Lower leg skin (tissue), 4 donors: ENCODE measurements around the gene TRAPPC6A. TPM values are rescaled to one million over a fixed set of nuclear protein-coding genes. Genes with fewer than 3 reads are reported as not detected.

Experiments
- DNase-seq, 2 donors: peaks; one replicate each; pipeline ENCODE4 v3.0.0-alpha.2; 2019; ENCODE audit warnings: low spot score in 2 of 2
- H3K4me3 ChIP-seq: fragments of 200-600 bp; sonication (generic); 2 replicates; pipeline ENCODE4 v1.5.1; 2017; ENCODE audit warnings: mild to moderate bottlenecking, low read depth; ENCODE audit not compliant: poor library complexity, severe bottlenecking
- POLR2A ChIP-seq, 2 donors: fragments of 450-650 bp; IDR thresholded peaks; one replicate each; pipeline ENCODE4 v1.6.1; 2016 to 2017; ENCODE audit warnings: antibody characterized with exemption in 2 of 2, mild to moderate bottlenecking in 1 of 2, moderate library complexity in 1 of 2
- WGBS, 2 donors: methylation state at CpG; one replicate each; pipeline ENCODE4 v1.1.5; 2018; 5-methylcytosine and 5-hydroxymethylcytosine counted together
- intact Hi-C: fragments of 100-400 bp; cut with DNase I; formaldehyde crosslinking; loops from one replicate; pipeline ENCODE4 v1.15.0; 2023; ENCODE audit warnings: low total_unique reads
- total RNA-seq, 4 donors: library from RNA; depleted of rRNA; stranded (reverse); fragments of >200 nt; gene quantifications; one replicate each; pipeline ENCODE4 v1.1.0, GENCODE V29; 2016
- TF ChIP-seq, protein P1 (sequence below), 3 donors: fragments of 450-650 bp; IDR thresholded peaks; one replicate each; pipeline ENCODE4 v1.5.1; 2016; ENCODE audit warnings: antibody characterized with exemption in 3 of 3, mild to moderate bottlenecking in 3 of 3, moderate library complexity in 2 of 3

Gene TRAPPC6A
- total RNA-seq, 4 donors from 2014 or later: 36.0 to 52.3 (median 47.9) TPM

DNA sequence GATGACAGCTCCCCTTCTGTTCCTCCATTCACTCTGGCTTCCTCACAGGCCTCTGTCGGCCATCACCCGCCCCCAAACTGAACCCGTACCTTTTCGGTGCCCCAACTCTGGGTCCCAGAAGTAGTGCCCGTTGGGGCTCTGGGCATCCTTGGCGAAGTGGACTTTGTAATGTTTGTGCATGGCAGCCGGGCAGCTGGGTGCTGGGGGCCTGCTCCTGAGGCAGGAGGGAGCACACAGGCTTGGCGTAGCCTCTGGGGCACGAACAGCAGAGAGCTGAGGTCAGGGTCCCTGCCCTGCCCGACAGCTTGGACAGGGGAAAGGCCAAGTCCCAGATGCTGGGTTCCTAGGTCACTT, 18.1 kb downstream of the TRAPPC6A start:
- TF ChIP-seq, protein P1, sequence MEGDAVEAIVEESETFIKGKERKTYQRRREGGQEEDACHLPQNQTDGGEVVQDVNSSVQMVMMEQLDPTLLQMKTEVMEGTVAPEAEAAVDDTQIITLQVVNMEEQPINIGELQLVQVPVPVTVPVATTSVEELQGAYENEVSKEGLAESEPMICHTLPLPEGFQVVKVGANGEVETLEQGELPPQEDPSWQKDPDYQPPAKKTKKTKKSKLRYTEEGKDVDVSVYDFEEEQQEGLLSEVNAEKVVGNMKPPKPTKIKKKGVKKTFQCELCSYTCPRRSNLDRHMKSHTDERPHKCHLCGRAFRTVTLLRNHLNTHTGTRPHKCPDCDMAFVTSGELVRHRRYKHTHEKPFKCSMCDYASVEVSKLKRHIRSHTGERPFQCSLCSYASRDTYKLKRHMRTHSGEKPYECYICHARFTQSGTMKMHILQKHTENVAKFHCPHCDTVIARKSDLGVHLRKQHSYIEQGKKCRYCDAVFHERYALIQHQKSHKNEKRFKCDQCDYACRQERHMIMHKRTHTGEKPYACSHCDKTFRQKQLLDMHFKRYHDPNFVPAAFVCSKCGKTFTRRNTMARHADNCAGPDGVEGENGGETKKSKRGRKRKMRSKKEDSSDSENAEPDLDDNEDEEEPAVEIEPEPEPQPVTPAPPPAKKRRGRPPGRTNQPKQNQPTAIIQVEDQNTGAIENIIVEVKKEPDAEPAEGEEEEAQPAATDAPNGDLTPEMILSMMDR (IDR thresholded peaks at IDR 0.05): no peak
- no peak for TF ChIP-seq POLR2A (IDR thresholded peaks at IDR 0.05)
- 80 to 82% methylated on average over 10 of the region's 10 CpGs for WGBS, 2 donors
- no peak for DNase-seq
- intact Hi-C loops: no loop called here
- H3K4me3 ChIP-seq: no peak overlapping the region

GRCh38 chr19:45159210-45159970, 18.6 kb downstream of the TRAPPC6A start:
- WGBS, 2 donors: 79 to 82% methylated on average over 9 to 11 of the region's 12 CpGs
- no peak for DNase-seq
- TF ChIP-seq POLR2A (IDR thresholded peaks at IDR 0.05): no peak
- TF ChIP-seq, protein P1 (IDR thresholded peaks at IDR 0.05): no peak
- intact Hi-C loops: no loop called here
- no peak overlapping the region for H3K4me3 ChIP-seq

DNA sequence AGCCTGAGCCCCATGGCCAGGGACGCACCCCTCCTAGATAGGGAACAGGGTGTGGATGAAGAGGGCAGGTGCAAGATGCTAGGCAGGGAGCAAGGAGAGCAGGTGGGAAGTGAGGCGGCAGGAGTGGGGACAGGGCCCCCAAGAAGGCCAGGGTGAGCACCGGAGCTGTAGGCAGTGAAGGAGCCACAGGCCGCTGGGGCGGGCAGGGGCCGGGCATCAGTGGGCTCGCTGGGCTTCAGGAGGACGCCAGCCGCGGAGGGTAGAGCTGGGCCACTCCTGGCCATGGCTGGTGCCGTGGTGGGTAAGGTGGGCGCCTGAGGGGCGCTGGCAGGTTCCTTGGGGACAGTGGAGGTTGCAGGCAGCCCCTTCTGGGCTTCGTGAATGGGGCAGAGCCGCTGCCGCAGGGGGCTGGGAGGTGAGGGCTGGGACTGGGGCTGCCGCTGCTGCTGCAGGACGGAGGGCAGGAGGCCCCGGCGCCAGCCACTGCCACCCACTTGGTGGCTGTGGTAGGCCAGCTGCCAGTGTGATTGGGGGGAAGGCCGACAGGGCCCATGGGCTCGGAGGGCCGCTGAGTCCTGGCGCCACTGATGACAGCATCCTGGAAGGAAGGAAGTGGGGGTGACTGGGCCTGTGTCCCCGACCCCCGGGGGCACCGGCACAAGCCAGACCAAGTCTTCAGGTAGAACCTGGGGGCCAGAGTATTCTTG, 19.4 kb downstream of the TRAPPC6A start:
- intact Hi-C loops: no loop called here

DNA sequence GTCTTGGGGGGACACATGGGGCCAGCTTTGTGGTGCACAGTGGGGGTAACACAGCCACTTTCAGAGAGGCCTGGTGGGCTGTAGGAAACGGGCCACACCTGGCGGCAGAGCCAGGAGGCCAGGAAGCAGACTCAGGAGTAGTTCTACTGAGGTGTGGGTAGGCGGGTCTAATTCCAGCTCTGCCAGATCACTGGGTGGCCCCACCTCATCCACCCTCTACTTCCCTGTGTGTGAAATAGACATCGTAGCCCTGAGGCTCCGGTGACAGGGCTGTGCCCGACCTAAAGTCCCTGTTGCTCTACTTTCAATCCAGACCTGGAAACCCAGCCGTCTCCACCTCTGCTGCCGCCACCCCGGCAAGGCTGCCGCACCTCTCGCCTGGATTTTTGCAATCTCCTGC, 21.3 kb downstream of the TRAPPC6A start:
- WGBS, 2 donors: 40 to 57% methylated on average over 11 of the region's 11 CpGs
- intact Hi-C loops: no loop called here
- DNase-seq: no peak
- TF ChIP-seq POLR2A (IDR thresholded peaks at IDR 0.05): no peak
- TF ChIP-seq, protein P1 (IDR thresholded peaks at IDR 0.05): no peak
- H3K4me3 ChIP-seq: no peak overlapping the region

More for the DNA sequence above, 19.4 kb downstream of the TRAPPC6A start:
- no peak for DNase-seq
- TF ChIP-seq, protein P1 (IDR thresholded peaks at IDR 0.05): no peak
- TF ChIP-seq POLR2A (IDR thresholded peaks at IDR 0.05): no peak
- WGBS, 2 donors: 79 to 81% methylated on average over 22 to 27 of the region's 27 CpGs
- H3K4me3 ChIP-seq: no peak overlapping the region

DNA sequence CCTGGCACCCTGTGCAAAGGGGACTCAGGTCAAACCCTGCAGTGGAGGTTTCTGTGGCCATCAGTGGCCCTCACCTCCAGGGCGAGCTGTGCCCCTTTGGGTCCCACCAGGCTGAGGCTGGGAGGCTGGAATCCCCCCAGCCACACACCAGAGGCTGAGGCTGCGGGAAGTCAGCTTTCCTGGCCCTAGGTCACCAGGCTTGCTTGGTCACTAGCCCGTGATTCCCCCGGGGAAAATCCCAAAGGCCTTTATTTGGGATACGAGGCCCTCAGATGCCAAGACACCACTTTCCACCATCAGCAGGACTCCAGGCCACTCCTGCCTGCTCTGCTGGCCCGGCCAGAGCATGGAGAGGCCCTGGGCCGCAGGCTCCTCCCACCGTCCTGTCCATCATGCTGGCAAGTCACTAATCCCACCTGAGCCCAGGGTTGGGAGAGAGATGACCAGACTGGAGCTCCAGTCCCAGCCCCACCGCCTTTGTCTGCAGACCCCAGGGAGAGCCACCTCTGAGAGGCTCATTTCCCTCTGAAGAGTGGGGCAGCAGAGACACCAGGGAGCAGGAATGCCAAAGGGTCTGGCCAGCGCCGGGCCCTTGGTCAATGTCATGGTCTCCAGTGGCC, 21.9 kb downstream of the TRAPPC6A start:
- no peak for DNase-seq
- intact Hi-C loops: no loop called here
- whole genome bisulfite sequencing, 2 donors: 71 to 80% methylated on average over 6 to 11 of the region's 11 CpGs
- TF ChIP-seq, protein P1 (IDR thresholded peaks at IDR 0.05): no peak
- TF ChIP-seq POLR2A (IDR thresholded peaks at IDR 0.05): no peak
- H3K4me3 ChIP-seq: no peak overlapping the region
